GM23338 (cell line): ENCODE results near the gene SERPINH1. TPM values are rescaled to one million over a fixed set of nuclear protein-coding genes. Genes with fewer than 3 reads are reported as not detected.

Experiments
- ATAC-seq: fragments of 200-7000 bp; cut with Tn5 transposase; 3 replicates; pipeline ENCODE4 v1.9.1; 2020
- DNase-seq: peaks from one replicate; pipeline ENCODE4 v3.0.0-alpha.2; 2015; ENCODE audit warnings: low spot score
- H2AFZ ChIP-seq: fragments of 200-600 bp; sonication (generic); 2 replicates; pipeline ENCODE4 v1.8.0; 2016; ENCODE audit warnings: antibody characterized with exemption, mild to moderate bottlenecking, moderate library complexity
- H3F3A ChIP-seq: fragments of 200-600 bp; sonication (generic); replicated peaks from 2 replicates; pipeline ENCODE4 v1.8.0; 2017; ENCODE audit warnings: antibody characterized with exemption, mixed run types, low read depth
- H3K27ac ChIP-seq: fragments of 200-600 bp; sonication (generic); 2 replicates; pipeline ENCODE4 v1.6.1; 2016; ENCODE audit warnings: low read depth
- H3K27me3 ChIP-seq: fragments of 200-600 bp; sonication (generic); 2 replicates; pipeline ENCODE4 v1.8.0; 2016; ENCODE audit warnings: mild to moderate bottlenecking, mixed run types, moderate library complexity; ENCODE audit not compliant: insufficient read depth
- H3K36me3 ChIP-seq: fragments of 200-600 bp; sonication (generic); 2 replicates; pipeline ENCODE4 v1.8.0; 2016; ENCODE audit warnings: mild to moderate bottlenecking; ENCODE audit not compliant: insufficient read depth
- H3K4me1 ChIP-seq: fragments of 200-600 bp; sonication (generic); 2 replicates; pipeline ENCODE4 v1.8.0; 2016; ENCODE audit warnings: mild to moderate bottlenecking, moderate library complexity; ENCODE audit not compliant: insufficient read depth
- H3K4me2 ChIP-seq: fragments of 200-600 bp; sonication (generic); 2 replicates; pipeline ENCODE4 v1.7.1; 2017; ENCODE audit warnings: mixed run types
- H3K4me3 ChIP-seq: fragments of 200-600 bp; sonication (generic); 2 replicates; pipeline ENCODE4 v1.6.1; 2016; ENCODE audit warnings: mixed run types
- H3K79me2 ChIP-seq: fragments of 200-600 bp; sonication (generic); replicated peaks from 2 replicates; pipeline ENCODE4 v1.8.0; 2017; ENCODE audit warnings: mild to moderate bottlenecking; ENCODE audit not compliant: insufficient read depth
- H3K9me2 ChIP-seq: fragments of 200-600 bp; sonication (generic); 2 replicates; pipeline ENCODE4 v1.8.0; 2017; ENCODE audit not compliant: insufficient read depth
- H4K20me1 ChIP-seq: fragments of 200-600 bp; sonication (generic); replicated peaks from 2 replicates; pipeline ENCODE4 v1.8.0; 2017; ENCODE audit warnings: mild to moderate bottlenecking; ENCODE audit not compliant: insufficient read depth
- H3K27ac Mint-ChIP-seq: 2 replicates; pipeline ENCODE4 v1.8.0; 2020; ENCODE audit warnings: inconsistent platforms, mild to moderate bottlenecking, moderate library complexity, mixed read lengths
- H3K27me3 Mint-ChIP-seq: 3 replicates; pipeline ENCODE4 v1.8.0; 2022; ENCODE audit warnings: low read depth, mild to moderate bottlenecking, moderate library complexity, mixed read lengths, inconsistent platforms; ENCODE audit not compliant: insufficient read depth, poor library complexity
- H3K36me3 Mint-ChIP-seq: 3 replicates; pipeline ENCODE4 v1.8.0; 2021; ENCODE audit warnings: low read depth, mild to moderate bottlenecking, inconsistent platforms, moderate library complexity, mixed read lengths
- H3K4me1 Mint-ChIP-seq: 3 replicates; pipeline ENCODE4 v1.8.0; 2020; ENCODE audit warnings: mild to moderate bottlenecking, inconsistent platforms, mixed read lengths
- H3K4me3 Mint-ChIP-seq: 3 replicates; pipeline ENCODE4 v1.8.0; 2021; ENCODE audit warnings: moderate library complexity, mild to moderate bottlenecking, inconsistent platforms, mixed read lengths
- H3K9me3 Mint-ChIP-seq: 3 replicates; pipeline ENCODE4 v1.8.0; 2020; ENCODE audit warnings: moderate library complexity, mild to moderate bottlenecking, inconsistent platforms, mixed read lengths
- CREB1 ChIP-seq: fragments of 250-450 bp; sonication (Bioruptor Pico); IDR thresholded peaks from 2 replicates; pipeline ENCODE4 v1.5.0; 2020; ENCODE audit warnings: low read depth, mild to moderate bottlenecking, moderate library complexity
- POLR2AphosphoS5 ChIP-seq: IDR thresholded peaks from 2 replicates; pipeline ENCODE4 v1.6.1; 2016; ENCODE audit warnings: antibody characterized with exemption, low read depth
- STAT1 ChIP-seq: IDR thresholded peaks from one replicate; pipeline ENCODE4 v1.6.1; 2016; ENCODE audit warnings: antibody characterized with exemption; ENCODE audit not compliant: unreplicated experiment
- ZNF114 ChIP-seq: fragments of 250-450 bp; sonication (Bioruptor Pico); IDR thresholded peaks from 2 replicates; pipeline ENCODE4 v1.5.0; 2020; ENCODE audit warnings: mild to moderate bottlenecking, moderate library complexity
- ZNF331 ChIP-seq: fragments of 250-450 bp; sonication (Bioruptor Pico); IDR thresholded peaks from 2 replicates; pipeline ENCODE4 v1.5.0; 2020; ENCODE audit warnings: low read depth, mild to moderate bottlenecking, moderate library complexity
- polyA plus RNA-seq: library from polyadenylated mRNA; unstranded; fragments of >200 nt; fragmentation: Nextera tagmentation; extraction: Ambion mirVana; gene quantifications from 2 replicates; pipeline ENCODE4 v1.2.1, GENCODE V29; 2016
- total RNA-seq: library from RNA; depleted of rRNA; stranded (reverse); fragments of >200 nt; shearing (Covaris generic); gene quantifications from 2 replicates; pipeline ENCODE4 v1.2.3, GENCODE V29; 2014
- TF ChIP-seq, protein P1 (sequence below): IDR thresholded peaks from one replicate; pipeline ENCODE4 v1.6.1; 2018; ENCODE audit warnings: antibody characterized with exemption; ENCODE audit not compliant: unreplicated experiment
- TF ChIP-seq, protein P2 (sequence below): IDR thresholded peaks from 2 replicates; pipeline ENCODE4 v1.6.1; 2016; ENCODE audit warnings: antibody characterized with exemption

The SERPINH1 gene
- total and polyA plus RNA-seq, 2 experiments from 2014 or later = 238 to 1,217 TPM

DNA sequence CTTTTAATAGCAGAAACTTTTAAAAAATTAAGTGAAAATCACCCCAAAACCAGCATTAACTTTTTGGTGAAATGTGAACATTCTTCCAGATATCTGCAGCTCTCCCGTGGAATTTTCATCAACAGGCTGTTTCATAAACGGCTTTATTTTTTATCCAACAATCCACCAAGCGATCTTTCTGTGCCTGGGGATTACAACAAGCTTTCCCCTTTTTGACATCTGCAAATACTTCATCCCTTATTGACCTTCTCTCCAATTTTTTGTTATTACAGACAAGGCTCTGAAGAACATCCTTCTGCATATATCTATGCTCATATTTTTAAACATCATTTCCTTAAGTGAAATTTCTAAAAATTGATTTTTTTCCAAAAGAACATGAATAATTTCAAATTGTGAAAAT lies 5.8 kb upstream of the SERPINH1 start:
- Mint-ChIP-seq H3K4me1 (peaks cover 69% of the 10 kb centered on the region), H3K36me3 (no peaks in the 10 kb centered on the region)

DNA sequence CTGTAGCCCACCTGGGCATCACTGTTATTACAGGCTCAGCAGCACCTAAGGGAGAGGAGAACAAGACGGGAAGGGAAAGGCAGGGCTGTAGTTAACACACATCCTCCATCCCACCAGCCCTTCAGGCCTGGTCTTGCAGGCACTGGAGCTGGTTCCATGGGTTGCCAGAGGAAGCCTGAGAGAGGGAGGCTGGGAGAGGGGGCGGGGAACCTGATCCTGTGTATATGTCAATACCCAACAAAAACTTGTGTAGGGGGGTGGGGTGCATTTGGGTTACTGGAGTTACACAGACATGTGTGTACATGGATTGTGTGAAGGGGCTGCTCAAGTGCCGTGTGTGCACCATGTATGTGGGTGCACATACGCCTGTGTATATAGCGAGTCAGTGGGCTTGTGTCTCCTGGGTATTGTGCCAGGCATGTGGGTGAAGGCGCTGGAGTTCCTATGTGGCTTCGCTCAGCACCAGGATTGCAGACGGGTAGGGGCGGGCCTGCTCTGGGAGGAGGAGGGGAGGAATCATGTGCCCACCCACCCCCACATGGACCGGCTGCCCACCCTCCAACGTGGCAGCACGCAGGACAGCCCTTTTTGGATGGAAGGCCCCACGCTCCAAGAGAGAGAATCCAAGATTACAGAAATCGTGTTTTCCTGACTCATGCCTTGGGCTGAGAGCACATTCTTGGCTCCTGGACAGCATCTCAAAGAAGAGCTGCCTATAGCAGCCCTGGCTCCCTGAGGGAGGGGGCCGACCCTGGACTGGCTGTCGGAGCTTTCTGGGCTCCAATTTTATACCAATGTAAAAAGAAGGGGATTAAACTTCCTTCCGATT lies 4.2 kb upstream of the SERPINH1 start:
- H3K9me2 ChIP-seq = no peaks in the 10 kb centered on the region
- H3K4me3 ChIP-seq = no peak overlapping the region
- H3K27me3 ChIP-seq = no peaks in the 10 kb centered on the region
- DNase-seq = no peak
- H3K27ac ChIP-seq = peak overlapping the region; percentile 26; the same call in 1 of the 2 replicates
- H3K27me3 Mint-ChIP-seq = peaks cover 23% of the 10 kb centered on the region
- H3K4me2 ChIP-seq = no peak overlapping the region; the same call in 1 of the 2 replicates
- H3K4me1 Mint-ChIP-seq = peaks cover 70% of the 10 kb centered on the region
- peaks cover 17% of the 10 kb centered on the region for H3F3A ChIP-seq
- H3K27ac Mint-ChIP-seq = peak overlapping the region; percentile 84
- no peak overlapping the region; the same call in 2 of the 3 replicates for H3K4me3 Mint-ChIP-seq
- H4K20me1 ChIP-seq = no peaks in the 10 kb centered on the region
- peaks cover 17% of the 10 kb centered on the region for H3K79me2 ChIP-seq
- no peak for TF ChIP-seq ZNF331 (CRISPR knock-in tag)
- no peak for TF ChIP-seq ZNF114 (CRISPR knock-in tag)
- no peak for TF ChIP-seq STAT1
- TF ChIP-seq, protein P1, sequence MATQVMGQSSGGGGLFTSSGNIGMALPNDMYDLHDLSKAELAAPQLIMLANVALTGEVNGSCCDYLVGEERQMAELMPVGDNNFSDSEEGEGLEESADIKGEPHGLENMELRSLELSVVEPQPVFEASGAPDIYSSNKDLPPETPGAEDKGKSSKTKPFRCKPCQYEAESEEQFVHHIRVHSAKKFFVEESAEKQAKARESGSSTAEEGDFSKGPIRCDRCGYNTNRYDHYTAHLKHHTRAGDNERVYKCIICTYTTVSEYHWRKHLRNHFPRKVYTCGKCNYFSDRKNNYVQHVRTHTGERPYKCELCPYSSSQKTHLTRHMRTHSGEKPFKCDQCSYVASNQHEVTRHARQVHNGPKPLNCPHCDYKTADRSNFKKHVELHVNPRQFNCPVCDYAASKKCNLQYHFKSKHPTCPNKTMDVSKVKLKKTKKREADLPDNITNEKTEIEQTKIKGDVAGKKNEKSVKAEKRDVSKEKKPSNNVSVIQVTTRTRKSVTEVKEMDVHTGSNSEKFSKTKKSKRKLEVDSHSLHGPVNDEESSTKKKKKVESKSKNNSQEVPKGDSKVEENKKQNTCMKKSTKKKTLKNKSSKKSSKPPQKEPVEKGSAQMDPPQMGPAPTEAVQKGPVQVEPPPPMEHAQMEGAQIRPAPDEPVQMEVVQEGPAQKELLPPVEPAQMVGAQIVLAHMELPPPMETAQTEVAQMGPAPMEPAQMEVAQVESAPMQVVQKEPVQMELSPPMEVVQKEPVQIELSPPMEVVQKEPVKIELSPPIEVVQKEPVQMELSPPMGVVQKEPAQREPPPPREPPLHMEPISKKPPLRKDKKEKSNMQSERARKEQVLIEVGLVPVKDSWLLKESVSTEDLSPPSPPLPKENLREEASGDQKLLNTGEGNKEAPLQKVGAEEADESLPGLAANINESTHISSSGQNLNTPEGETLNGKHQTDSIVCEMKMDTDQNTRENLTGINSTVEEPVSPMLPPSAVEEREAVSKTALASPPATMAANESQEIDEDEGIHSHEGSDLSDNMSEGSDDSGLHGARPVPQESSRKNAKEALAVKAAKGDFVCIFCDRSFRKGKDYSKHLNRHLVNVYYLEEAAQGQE = no peak
- TF ChIP-seq, protein P2, sequence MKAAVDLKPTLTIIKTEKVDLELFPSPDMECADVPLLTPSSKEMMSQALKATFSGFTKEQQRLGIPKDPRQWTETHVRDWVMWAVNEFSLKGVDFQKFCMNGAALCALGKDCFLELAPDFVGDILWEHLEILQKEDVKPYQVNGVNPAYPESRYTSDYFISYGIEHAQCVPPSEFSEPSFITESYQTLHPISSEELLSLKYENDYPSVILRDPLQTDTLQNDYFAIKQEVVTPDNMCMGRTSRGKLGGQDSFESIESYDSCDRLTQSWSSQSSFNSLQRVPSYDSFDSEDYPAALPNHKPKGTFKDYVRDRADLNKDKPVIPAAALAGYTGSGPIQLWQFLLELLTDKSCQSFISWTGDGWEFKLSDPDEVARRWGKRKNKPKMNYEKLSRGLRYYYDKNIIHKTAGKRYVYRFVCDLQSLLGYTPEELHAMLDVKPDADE = no peak
- H3K36me3 ChIP-seq = no peaks in the 10 kb centered on the region
- no peak for ATAC-seq
- peaks cover 52% of the 10 kb centered on the region for H3K4me1 ChIP-seq
- peak overlapping the region; percentile 69 for H2AFZ ChIP-seq
- H3K9me3 Mint-ChIP-seq = no peaks in the 10 kb centered on the region
- H3K36me3 Mint-ChIP-seq = peaks cover 8% of the 10 kb centered on the region; the same call in 2 of the 3 replicates

More for the DNA sequence above, 5.8 kb upstream of the SERPINH1 start:
- H3K27ac Mint-ChIP-seq = no peak overlapping the region
- no peak for ATAC-seq
- H3K27me3 ChIP-seq = no peaks in the 10 kb centered on the region
- peaks cover 3% of the 10 kb centered on the region; the same call in 1 of the 2 replicates for H3K79me2 ChIP-seq
- H3K4me3 ChIP-seq = no peak overlapping the region
- H3K27ac ChIP-seq = no peak overlapping the region
- no peak overlapping the region for H2AFZ ChIP-seq
- H3K4me1 ChIP-seq = peaks cover 48% of the 10 kb centered on the region
- TF ChIP-seq CREB1 (CRISPR knock-in tag) (no peak), POLR2AphosphoS5 (no peak), ZNF114 (CRISPR knock-in tag) (no peak), STAT1 (no peak)
- TF ChIP-seq, protein P2 = no peak
- TF ChIP-seq, protein P1 = no peak
- peaks cover 14% of the 10 kb centered on the region for H3K27me3 Mint-ChIP-seq
- H3K36me3 ChIP-seq = no peaks in the 10 kb centered on the region
- H3K4me3 Mint-ChIP-seq = no peak overlapping the region
- no peaks in the 10 kb centered on the region for H3K9me3 Mint-ChIP-seq
- no peak for DNase-seq
- no peaks in the 10 kb centered on the region for H4K20me1 ChIP-seq
- peaks cover 10% of the 10 kb centered on the region; the same call in 1 of the 2 replicates for H3F3A ChIP-seq
- H3K9me2 ChIP-seq = no peaks in the 10 kb centered on the region
- no peak overlapping the region for H3K4me2 ChIP-seq
